ENCODE data around the gene AAK1. TPM values are rescaled to one million over a fixed set of nuclear protein-coding genes. Genes with fewer than 3 reads are reported as not detected.

Gene AAK1
- total RNA-seq, 4 donors from 2014 or later: 34.8 to 109 (median 70.2) TPM

DNA sequence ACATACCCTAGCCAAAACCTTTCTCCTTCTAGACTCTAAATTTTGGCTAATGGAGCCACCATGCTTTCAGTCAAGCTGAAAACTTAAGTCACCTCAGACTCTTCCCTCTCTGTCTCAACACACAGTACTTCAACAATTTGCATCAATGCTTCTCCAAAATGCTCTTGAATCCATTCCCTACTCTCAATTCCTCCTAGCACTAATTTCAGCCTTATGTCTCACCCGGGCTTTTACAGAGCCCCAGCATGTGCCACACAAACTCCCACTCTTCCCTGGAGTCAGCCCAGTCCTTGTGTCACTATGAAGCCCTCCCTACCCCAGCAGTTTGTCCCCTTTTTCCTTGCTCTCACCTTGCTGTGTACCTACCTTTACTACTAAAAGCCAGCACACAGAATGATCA lies 38.7 kb downstream of the AAK1 start:
- H3K4me3 ChIP-seq: no peak overlapping the region
- no peak overlapping the region for H3K27ac ChIP-seq
- TF ChIP-seq, protein P1, sequence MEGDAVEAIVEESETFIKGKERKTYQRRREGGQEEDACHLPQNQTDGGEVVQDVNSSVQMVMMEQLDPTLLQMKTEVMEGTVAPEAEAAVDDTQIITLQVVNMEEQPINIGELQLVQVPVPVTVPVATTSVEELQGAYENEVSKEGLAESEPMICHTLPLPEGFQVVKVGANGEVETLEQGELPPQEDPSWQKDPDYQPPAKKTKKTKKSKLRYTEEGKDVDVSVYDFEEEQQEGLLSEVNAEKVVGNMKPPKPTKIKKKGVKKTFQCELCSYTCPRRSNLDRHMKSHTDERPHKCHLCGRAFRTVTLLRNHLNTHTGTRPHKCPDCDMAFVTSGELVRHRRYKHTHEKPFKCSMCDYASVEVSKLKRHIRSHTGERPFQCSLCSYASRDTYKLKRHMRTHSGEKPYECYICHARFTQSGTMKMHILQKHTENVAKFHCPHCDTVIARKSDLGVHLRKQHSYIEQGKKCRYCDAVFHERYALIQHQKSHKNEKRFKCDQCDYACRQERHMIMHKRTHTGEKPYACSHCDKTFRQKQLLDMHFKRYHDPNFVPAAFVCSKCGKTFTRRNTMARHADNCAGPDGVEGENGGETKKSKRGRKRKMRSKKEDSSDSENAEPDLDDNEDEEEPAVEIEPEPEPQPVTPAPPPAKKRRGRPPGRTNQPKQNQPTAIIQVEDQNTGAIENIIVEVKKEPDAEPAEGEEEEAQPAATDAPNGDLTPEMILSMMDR (IDR thresholded peaks at IDR 0.05): no peak
- H3K4me1 ChIP-seq: peaks cover 0 to 12% (median 3%) of the 10 kb centered on the region in 4 donors
- WGBS, 2 donors (ENCODE audit: low coverage in 1 of 2): 71 to 75% methylated on average over 1 of the region's 1 CpG
- DNase-seq: no peak
- H3K36me3 ChIP-seq: no peaks in the 10 kb centered on the region
- in situ Hi-C loops (cut with MboI; ENCODE audit: low pct_ligation_motif_present in 1 of 4, low pct_unique_long_range_greater_than_20kb in 1 of 4, low sequenced_read_pairs in 3 of 4) (no loop called here), intact Hi-C loops (cut with DNase I; ENCODE audit: low total_unique reads) (no loop called here)
- no peaks in the 10 kb centered on the region for H3K9me3 ChIP-seq
- no peaks in the 10 kb centered on the region for H3K27me3 ChIP-seq

DNA sequence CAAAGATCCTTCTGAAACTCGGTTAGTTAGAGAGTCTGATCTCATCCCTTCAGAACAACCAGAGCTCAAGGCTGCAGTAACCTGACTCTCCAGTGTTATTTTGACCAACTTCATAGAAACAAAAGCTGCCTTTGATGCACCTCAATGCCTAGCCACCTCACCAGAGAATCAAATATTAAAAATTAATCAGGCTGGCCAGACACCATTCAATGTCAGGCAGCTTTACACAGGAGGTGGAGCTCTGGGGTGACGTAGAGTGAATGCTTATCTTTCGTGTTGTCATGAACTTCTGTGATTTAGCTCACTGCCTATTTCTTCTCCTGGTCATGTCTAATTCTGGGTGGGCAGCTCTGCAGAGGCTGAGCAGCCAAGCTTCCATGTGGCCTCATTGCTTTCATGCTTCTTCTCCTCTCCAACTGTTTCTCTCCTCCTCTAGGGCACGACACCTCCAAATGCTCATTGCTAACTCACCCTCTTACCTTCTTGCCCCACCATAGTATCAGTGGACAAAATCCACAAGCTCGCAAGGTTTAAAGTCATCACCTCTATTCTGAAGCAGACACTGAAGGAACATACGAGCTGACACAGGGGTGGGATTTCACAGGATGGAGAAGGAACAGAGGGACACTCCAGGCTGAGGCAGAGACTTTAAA lies 39.4 kb downstream of the AAK1 start:
- intact Hi-C loops (cut with DNase I; ENCODE audit: low total_unique reads) (no loop called here), in situ Hi-C loops (cut with MboI; ENCODE audit: low pct_ligation_motif_present in 1 of 4, low pct_unique_long_range_greater_than_20kb in 1 of 4, low sequenced_read_pairs in 3 of 4) (no loop called here)
- Histone ChIP-seq H3K9me3 (no peaks in the 10 kb centered on the region), H3K36me3 (no peaks in the 10 kb centered on the region), H3K4me1 (peaks cover 0 to 12% (median 3%) of the 10 kb centered on the region in 4 donors), H3K27me3 (no peaks in the 10 kb centered on the region), H3K27ac (no peak overlapping the region), H3K4me3 (no peak overlapping the region)
- no peak for DNase-seq
- TF ChIP-seq POLR2AphosphoS5 (IDR thresholded peaks at IDR 0.05) (no peak), POLR2A (IDR thresholded peaks at IDR 0.05) (no peak), EP300 (IDR thresholded peaks at IDR 0.05; ENCODE audit: low read depth) (no peak)
- TF ChIP-seq, protein P1 (IDR thresholded peaks at IDR 0.05): no peak
- WGBS, 2 donors (ENCODE audit: low coverage in 1 of 2): 75 to 89% methylated on average over 4 to 6 of the region's 6 CpGs

DNA sequence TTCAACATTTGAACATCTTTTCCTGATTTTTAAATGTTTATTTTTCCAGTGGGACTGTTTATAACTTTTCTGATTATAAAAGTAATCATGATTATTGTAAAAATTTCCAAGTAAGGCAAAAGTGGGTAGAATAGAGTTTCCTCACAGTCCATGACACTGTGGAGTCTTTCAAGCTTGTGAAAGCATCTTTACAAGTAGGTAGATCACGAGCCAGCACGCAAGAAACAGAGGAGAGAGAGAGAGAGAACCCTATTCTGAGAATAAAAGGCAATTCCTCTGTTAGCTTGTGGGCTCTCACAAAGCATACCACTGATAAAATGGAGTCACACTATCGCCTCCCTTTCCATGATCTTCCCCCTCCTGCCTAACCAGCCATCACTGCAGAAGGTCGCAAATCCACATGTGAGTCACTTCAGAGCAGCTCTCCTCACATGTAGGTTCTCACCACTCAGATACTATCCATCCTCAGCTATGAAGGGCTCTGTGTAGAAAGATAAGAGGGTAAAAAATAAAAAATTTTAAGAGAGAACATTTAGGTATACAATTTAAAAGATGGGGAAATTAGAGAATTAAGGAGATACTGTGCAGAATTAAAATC lies 40.3 kb downstream of the AAK1 start:
- intact Hi-C loops (cut with DNase I; ENCODE audit: low total_unique reads) (no loop called here), in situ Hi-C loops (cut with MboI; ENCODE audit: low pct_ligation_motif_present in 1 of 4, low pct_unique_long_range_greater_than_20kb in 1 of 4, low sequenced_read_pairs in 3 of 4) (no loop called here)
- Histone ChIP-seq H3K27me3 (no peaks in the 10 kb centered on the region), H3K27ac (no peak overlapping the region), H3K36me3 (no peaks in the 10 kb centered on the region), H3K9me3 (no peaks in the 10 kb centered on the region), H3K4me3 (no peak overlapping the region), H3K4me1 (peaks cover 0 to 9% (median 2%) of the 10 kb centered on the region in 4 donors)
- TF ChIP-seq POLR2A (IDR thresholded peaks at IDR 0.05) (no peak), EP300 (IDR thresholded peaks at IDR 0.05; ENCODE audit: low read depth) (no peak), POLR2AphosphoS5 (IDR thresholded peaks at IDR 0.05) (no peak)
- TF ChIP-seq, protein P1 (IDR thresholded peaks at IDR 0.05): no peak
- WGBS, 2 donors (ENCODE audit: low coverage in 1 of 2): 81 to 89% methylated on average over 3 to 4 of the region's 4 CpGs
- DNase-seq: no peak

DNA sequence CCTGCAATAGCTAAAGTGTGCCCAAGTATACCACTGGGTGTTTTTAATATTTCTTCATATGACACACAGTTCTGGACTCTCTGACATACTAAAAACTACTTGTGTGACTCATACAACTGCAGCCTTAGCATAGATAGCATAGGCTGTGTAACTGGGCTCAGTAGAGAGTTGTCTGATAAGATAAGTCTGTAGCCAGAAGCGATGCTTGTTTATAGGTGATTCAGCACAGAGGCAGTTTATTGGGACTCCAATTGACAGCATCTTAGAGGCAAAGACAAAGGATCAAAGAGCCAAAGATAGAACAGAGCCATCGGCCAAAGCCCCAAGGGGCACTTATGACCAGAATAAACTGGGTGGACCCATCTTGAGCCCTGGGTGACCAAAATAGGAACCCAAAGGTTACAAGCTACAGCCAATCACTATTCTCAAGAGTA lies 42.3 kb downstream of the AAK1 start:
- Histone ChIP-seq H3K27me3 (no peaks in the 10 kb centered on the region), H3K4me3 (no peak overlapping the region), H3K27ac (no peak overlapping the region), H3K4me1 (peaks cover 0 to 6% (median 0%) of the 10 kb centered on the region in 4 donors), H3K36me3 (no peaks in the 10 kb centered on the region), H3K9me3 (no peaks in the 10 kb centered on the region)
- no peak for DNase-seq
- in situ Hi-C loops (cut with MboI; ENCODE audit: low pct_ligation_motif_present in 1 of 4, low pct_unique_long_range_greater_than_20kb in 1 of 4, low sequenced_read_pairs in 3 of 4): no loop called here
- TF ChIP-seq, protein P1 (IDR thresholded peaks at IDR 0.05): no peak
- peak in 1 of 3 donors; percentile 11 for TF ChIP-seq POLR2AphosphoS5 (IDR thresholded peaks at IDR 0.05)
- TF ChIP-seq EP300 (IDR thresholded peaks at IDR 0.05; ENCODE audit: low read depth): no peak
- TF ChIP-seq POLR2A (IDR thresholded peaks at IDR 0.05): no peak
- WGBS, 2 donors (ENCODE audit: low coverage in 1 of 2): 64 to 81% methylated on average over 2 of the region's 2 CpGs
- intact Hi-C loops (cut with DNase I; ENCODE audit: low total_unique reads): no loop called here
